HEK293 (cell line): ENCODE results near the gene KIAA0825.

Experiments used
- CTCF ChIA-PET: fragments of 350-600 bp; formaldehyde crosslinking; extraction: SDS; loops from one replicate; lab custom pipeline; 2021; ENCODE audit warnings: antibody characterized with exemption; lab: Yijun Ruan, JAX
- POLR2A ChIA-PET: fragments of 300-600 bp; formaldehyde crosslinking; extraction: SDS; loops from one replicate; lab custom pipeline; 2020; ENCODE audit warnings: antibody characterized with exemption, inconsistent platforms; lab: Yijun Ruan, JAX
- H3K27ac ChIP-seq: fragments of 200-500 bp; sonication (Bioruptor generic); 2 replicates; pipeline ENCODE4 v1.5.1; 2014; ENCODE audit warnings: low read depth, low read length, control low read depth, inconsistent platforms; ENCODE audit errors: extremely low read depth
- H3K36me3 ChIP-seq, 2 experiments: fragments of 200-500 bp in 1 of 2; sonication (Bioruptor generic) in 1 of 2; 1 replicate in 1 of 2; 2 replicates in 1 of 2; pipeline ENCODE4 v1.5.1; 2014 to 2017; ENCODE audit warnings: inconsistent platforms in 2 of 2, low read length in 2 of 2; ENCODE audit not compliant: control insufficient read depth in 2 of 2, insufficient read depth in 1 of 2
- H3K4me1 ChIP-seq: fragments of 200-500 bp; sonication (Bioruptor generic); 2 replicates; pipeline ENCODE4 v1.5.1; 2014; ENCODE audit warnings: mild to moderate bottlenecking, low read length, inconsistent platforms; ENCODE audit not compliant: control insufficient read depth, insufficient read depth
- H3K4me3 ChIP-seq: 2 replicates; pipeline ENCODE4 v1.5.1; 2011; ENCODE audit warnings: low read depth, mild to moderate bottlenecking, control low read depth, low read length, moderate library complexity
- H3K9me3 ChIP-seq: fragments of 200-500 bp; sonication (Bioruptor generic); 2 replicates; pipeline ENCODE4 v1.5.1; 2014; ENCODE audit warnings: low read depth, low read length, inconsistent platforms; ENCODE audit not compliant: control insufficient read depth, insufficient read depth
- GFI1B ChIP-seq: fragments of 450-650 bp; formaldehyde crosslinking; IDR thresholded peaks from 2 replicates; pipeline ENCODE4 v1.5.1; 2016; ENCODE audit warnings: missing biosample characterization, missing genetic modification characterization
- INSM2 ChIP-seq: fragments of 450-650 bp; formaldehyde crosslinking; IDR thresholded peaks from 2 replicates; pipeline ENCODE4 v1.5.1; 2016; ENCODE audit warnings: missing biosample characterization, missing genetic modification characterization
- KLF16 ChIP-seq: fragments of 450-650 bp; formaldehyde crosslinking; IDR thresholded peaks from 2 replicates; pipeline ENCODE4 v1.5.1; 2017; ENCODE audit warnings: missing biosample characterization, missing genetic modification characterization
- KLF17 ChIP-seq: fragments of 450-650 bp; formaldehyde crosslinking; IDR thresholded peaks from 2 replicates; pipeline ENCODE4 v1.5.1; 2016; ENCODE audit warnings: missing biosample characterization, missing genetic modification characterization
- OSR2 ChIP-seq: fragments of 450-650 bp; formaldehyde crosslinking; IDR thresholded peaks from 2 replicates; pipeline ENCODE4 v1.5.1; 2016; ENCODE audit warnings: missing biosample characterization, missing genetic modification characterization
- PATZ1 ChIP-seq: fragments of 450-650 bp; formaldehyde crosslinking; IDR thresholded peaks from 2 replicates; pipeline ENCODE4 v1.5.1; 2016; ENCODE audit warnings: missing biosample characterization, missing genetic modification characterization
- RBAK ChIP-seq: fragments of 450-650 bp; formaldehyde crosslinking; IDR thresholded peaks from 2 replicates; pipeline ENCODE4 v1.5.1; 2016; ENCODE audit warnings: missing biosample characterization, missing genetic modification characterization
- SCRT2 ChIP-seq: fragments of 450-650 bp; formaldehyde crosslinking; IDR thresholded peaks from 2 replicates; pipeline ENCODE4 v1.5.1; 2016; ENCODE audit warnings: missing biosample characterization, missing genetic modification characterization
- ZBTB49 ChIP-seq: fragments of 450-650 bp; formaldehyde crosslinking; IDR thresholded peaks from 2 replicates; pipeline ENCODE4 v1.5.1; 2016; ENCODE audit warnings: missing biosample characterization, missing genetic modification characterization, low read depth
- ZNF114 ChIP-seq: fragments of 450-650 bp; formaldehyde crosslinking; IDR thresholded peaks from 2 replicates; pipeline ENCODE4 v1.5.0; 2017; ENCODE audit warnings: missing biosample characterization, missing genetic modification characterization
- ZNF169 ChIP-seq: fragments of 450-650 bp; formaldehyde crosslinking; IDR thresholded peaks from 2 replicates; pipeline ENCODE4 v1.5.1; 2016; ENCODE audit warnings: missing biosample characterization, missing genetic modification characterization
- ZNF23 ChIP-seq: fragments of 450-650 bp; formaldehyde crosslinking; IDR thresholded peaks from 2 replicates; pipeline ENCODE4 v1.5.1; 2016; ENCODE audit warnings: missing biosample characterization, missing genetic modification characterization, borderline replicate concordance
- ZNF24 ChIP-seq: fragments of 450-650 bp; formaldehyde crosslinking; IDR thresholded peaks from 2 replicates; pipeline ENCODE4 v1.5.1; 2016; ENCODE audit warnings: missing biosample characterization, missing genetic modification characterization
- ZNF26 ChIP-seq: fragments of 450-650 bp; formaldehyde crosslinking; IDR thresholded peaks from 2 replicates; pipeline ENCODE4 v1.5.1; 2016; ENCODE audit warnings: missing biosample characterization, missing genetic modification characterization
- ZNF311 ChIP-seq: fragments of 450-650 bp; formaldehyde crosslinking; IDR thresholded peaks from 2 replicates; pipeline ENCODE4 v1.5.1; 2017; ENCODE audit warnings: missing biosample characterization, missing genetic modification characterization, borderline replicate concordance
- ZNF404 ChIP-seq: fragments of 450-650 bp; formaldehyde crosslinking; IDR thresholded peaks from 2 replicates; pipeline ENCODE4 v1.5.1; 2017; ENCODE audit warnings: missing biosample characterization, missing genetic modification characterization
- ZNF501 ChIP-seq: fragments of 450-650 bp; formaldehyde crosslinking; IDR thresholded peaks from 2 replicates; pipeline ENCODE4 v1.5.1; 2016; ENCODE audit warnings: missing biosample characterization, missing genetic modification characterization
- ZNF530 ChIP-seq: fragments of 450-650 bp; formaldehyde crosslinking; IDR thresholded peaks from 2 replicates; pipeline ENCODE4 v1.5.1; 2016; ENCODE audit warnings: low read depth, missing biosample characterization, missing genetic modification characterization
- ZNF560 ChIP-seq: fragments of 450-650 bp; formaldehyde crosslinking; IDR thresholded peaks from 2 replicates; pipeline ENCODE4 v1.5.1; 2017; ENCODE audit warnings: missing biosample characterization, missing genetic modification characterization, borderline replicate concordance
- ZNF580 ChIP-seq: fragments of 450-650 bp; formaldehyde crosslinking; IDR thresholded peaks from 2 replicates; pipeline ENCODE4 v1.5.1; 2016; ENCODE audit warnings: missing biosample characterization, missing genetic modification characterization
- ZNF596 ChIP-seq: fragments of 450-650 bp; IDR thresholded peaks from 2 replicates; pipeline ENCODE4 v1.5.0; 2018; ENCODE audit warnings: missing biosample characterization, mild to moderate bottlenecking, missing genetic modification characterization, moderate library complexity
- ZNF623 ChIP-seq: fragments of 450-650 bp; formaldehyde crosslinking; IDR thresholded peaks from 2 replicates; pipeline ENCODE4 v1.5.1; 2016; ENCODE audit warnings: missing biosample characterization, missing genetic modification characterization
- ZNF701 ChIP-seq: fragments of 450-650 bp; formaldehyde crosslinking; IDR thresholded peaks from 2 replicates; pipeline ENCODE4 v1.5.1; 2016; ENCODE audit warnings: missing biosample characterization, missing genetic modification characterization

KIAA0825 gene

GRCh38 chr5:94249430-94249829 is 369.0 kb downstream of the KIAA0825 start (continued):
- TF ChIP-seq KLF17 (no peak), ZNF23 (tag by site-specific recombination) (no peak), ZNF114 (tag by site-specific recombination) (no peak), ZNF404 (tag by site-specific recombination) (no peak), ZNF596 (tag by site-specific recombination) (no peak), PATZ1 (tag by site-specific recombination) (no peak)

GRCh38 chr5:94248175-94248875 is 370.1 kb downstream of the KIAA0825 start:
- POLR2A ChIA-PET, result no interaction called here
- CTCF ChIA-PET, result no interaction called here
- TF ChIP-seq ZNF560 (tag by site-specific recombination), result no peak
- TF ChIP-seq ZNF580 (tag by site-specific recombination), result no peak
- TF ChIP-seq SCRT2, result 0 out of 2 replicates have a peak, but pooled peaks have one; percentile 35
- H3K36me3 ChIP-seq, result no peaks in the 10 kb centered on the region
- H3K4me3 ChIP-seq, result no peak overlapping the region
- no peak overlapping the region for H3K27ac ChIP-seq
- no peaks in the 10 kb centered on the region for H3K4me1 ChIP-seq
- no peaks in the 10 kb centered on the region for H3K9me3 ChIP-seq

- no peak for TF ChIP-seq INSM2
- no peak for TF ChIP-seq ZNF169 (tag by site-specific recombination)
- TF ChIP-seq ZBTB49 (tag by site-specific recombination), result no peak
- no peak for TF ChIP-seq GFI1B (tag by site-specific recombination)
- TF ChIP-seq ZNF311 (tag by site-specific recombination), result no peak
- no peak for TF ChIP-seq KLF16 (tag by site-specific recombination)
- TF ChIP-seq ZNF623 (tag by site-specific recombination), result no peak
- TF ChIP-seq OSR2 (tag by site-specific recombination), result no peak
- no peak for TF ChIP-seq ZNF530 (tag by site-specific recombination)
- no peak for TF ChIP-seq RBAK (tag by site-specific recombination)
- TF ChIP-seq ZNF26 (tag by site-specific recombination), result no peak
- no peak for TF ChIP-seq ZNF701 (tag by site-specific recombination)
- TF ChIP-seq ZNF501 (tag by site-specific recombination), result no peak
- TF ChIP-seq ZNF24 (tag by site-specific recombination), result no peak
- TF ChIP-seq, all 188 proteins: peak for 0
- Histone ChIP-seq H3K4me3 (no peak overlapping the region), H3K9me3 (no peaks in the 10 kb centered on the region), H3K27ac (no peak overlapping the region), H3K36me3 (no peaks in the 10 kb centered on the region), H3K4me1 (no peaks in the 10 kb centered on the region)
- CTCF ChIA-PET, result interaction anchor here (0.6 kb wide), 1 partner anchor 152 kb away, joined by 5 read pairs; no protein-coding TSS in a partner anchor
- POLR2A ChIA-PET, result no interaction called here
These were observed 372.8 kb downstream of the KIAA0825 start for GRCh38 chr5:94245608-94246007.
